GM12891 (cell line): Measurements from ENCODE around the gene MLXIP.

Source experiments
- POLR2A ChIP-seq: IDR thresholded peaks from 2 replicates; pipeline ENCODE4 v1.6.1; 2011; ENCODE audit warnings: low read depth, low read length, control low read depth
- POLR2AphosphoS5 ChIP-seq: IDR thresholded peaks from 2 replicates; pipeline ENCODE4 v1.6.1; 2011; ENCODE audit warnings: low read depth, low read length, control low read depth
- POU2F2 ChIP-seq: IDR thresholded peaks from 2 replicates; pipeline ENCODE4 v1.6.1; 2011; ENCODE audit warnings: low read depth, mild to moderate bottlenecking, control low read depth, low read length, moderate library complexity
- TAF1 ChIP-seq: IDR thresholded peaks from 2 replicates; pipeline ENCODE4 v1.6.1; 2011; ENCODE audit warnings: low read depth, low read length, control low read depth

DNA sequence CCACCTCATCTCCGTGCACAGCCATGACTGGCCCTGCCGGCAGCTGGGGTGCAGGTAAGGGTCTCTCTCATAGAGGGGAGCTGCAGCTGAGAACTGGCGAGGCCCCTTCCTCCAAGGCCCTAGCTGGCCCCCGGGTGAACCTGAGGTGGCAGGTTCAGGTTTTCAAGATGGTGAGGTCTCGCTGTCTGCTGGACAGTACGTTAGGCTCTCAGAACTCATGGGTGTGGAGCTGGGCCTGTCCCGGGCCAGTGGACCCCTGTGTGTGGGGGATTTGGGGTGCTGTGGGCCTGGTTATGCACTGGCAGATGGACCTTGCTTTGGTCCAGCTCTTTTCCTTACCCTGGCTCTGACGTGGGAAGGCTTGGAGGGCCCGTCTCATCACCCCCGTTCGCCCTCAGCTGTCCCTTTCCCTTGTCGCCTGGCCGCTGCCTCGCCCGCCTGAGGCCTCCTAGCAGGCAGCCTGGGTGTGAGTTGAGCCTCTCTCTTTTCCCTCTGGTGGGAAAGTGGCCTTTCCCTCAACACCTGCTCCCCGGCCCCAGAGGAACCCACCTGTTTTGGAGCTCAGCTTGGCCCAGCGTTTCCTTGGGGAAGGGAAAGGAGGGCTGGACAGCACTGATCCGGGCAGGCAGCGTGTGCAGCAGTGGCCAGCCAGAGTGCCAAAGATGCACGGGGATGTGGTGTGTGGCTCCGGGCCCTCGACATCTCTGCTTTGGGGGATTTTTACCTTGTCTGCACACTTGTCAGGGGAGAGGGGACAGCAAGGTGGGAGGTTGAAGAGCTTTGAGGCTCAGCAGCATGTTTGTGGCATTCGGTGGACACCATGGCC lies 67.2 kb downstream of the MLXIP start:
- no peak for TF ChIP-seq POLR2AphosphoS5
- no peak for TF ChIP-seq POU2F2
- TF ChIP-seq TAF1 = no peak
- TF ChIP-seq POLR2A = no peak
